MG63 (cell line): Measurements from ENCODE around the gene NLRX1. TPM values are rescaled to one million over a fixed set of nuclear protein-coding genes. Genes with fewer than 3 reads are reported as not detected.
A peak's percentile ranks its signal among the peaks of the same experiment; 100 is the strongest.
"Not testable (repeated sequence)": the region's sequence is repeated elsewhere in the genome, so short reads cannot be mapped to it uniquely, and the experiment has no call there.

ENCODE experiments used
- DNase-seq: peaks from one replicate; pipeline ENCODE4 v3.0.0-alpha.2; 2020
- H3K27me3 ChIP-seq: fragments of 250-450 bp; sonication (Bioruptor Pico); 2 replicates; pipeline ENCODE4 v1.5.1; 2020; ENCODE audit warnings: mild to moderate bottlenecking, moderate library complexity
- H3K36me3 ChIP-seq: fragments of 250-450 bp; sonication (Bioruptor Pico); 2 replicates; pipeline ENCODE4 v1.5.1; 2020; ENCODE audit warnings: mild to moderate bottlenecking, moderate library complexity
- H3K4me3 ChIP-seq: fragments of 250-450 bp; sonication (Bioruptor Pico); 2 replicates; pipeline ENCODE4 v1.5.1; 2020; ENCODE audit warnings: mild to moderate bottlenecking, moderate library complexity
- H3K9me3 ChIP-seq: fragments of 250-450 bp; sonication (Bioruptor Pico); 2 replicates; pipeline ENCODE4 v1.5.1; 2020; ENCODE audit warnings: mild to moderate bottlenecking, moderate library complexity
- total RNA-seq: library from RNA; depleted of rRNA; stranded (reverse); fragments of >200 nt; shearing (Covaris generic); gene quantifications from 2 replicates; pipeline ENCODE4 v1.2.3, GENCODE V29; 2014; ENCODE audit warnings: low replicate concordance; rRNA removed

Gene NLRX1
- total RNA-seq, 1 experiment from 2014 or later = 16.8 TPM

DNA sequence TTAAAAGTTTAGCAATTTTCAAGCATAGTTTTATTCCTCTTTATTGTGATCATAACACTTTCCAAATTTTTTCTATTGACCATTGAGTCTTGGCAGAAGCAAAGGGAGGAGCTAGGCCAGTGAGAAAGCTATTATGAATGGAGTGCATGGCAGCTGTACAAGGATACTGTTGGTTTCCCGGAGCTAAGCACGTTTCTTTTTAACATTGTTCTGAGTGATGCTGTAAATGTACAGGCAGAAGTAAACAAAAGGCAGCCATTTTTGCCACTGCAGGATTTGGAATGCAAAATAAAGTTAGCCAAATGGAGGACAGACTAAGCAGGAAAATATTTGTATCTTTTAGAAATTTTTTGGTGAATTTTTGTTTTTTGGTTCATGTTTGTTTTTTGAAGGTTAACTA is 53.8 kb downstream of the NLRX1 start:
- peak; percentile 26 for DNase-seq
- H3K27me3 ChIP-seq = no peaks in the 10 kb centered on the region
- H3K36me3 ChIP-seq = no peaks in the 10 kb centered on the region; the same call in 1 of the 2 replicates

DNA sequence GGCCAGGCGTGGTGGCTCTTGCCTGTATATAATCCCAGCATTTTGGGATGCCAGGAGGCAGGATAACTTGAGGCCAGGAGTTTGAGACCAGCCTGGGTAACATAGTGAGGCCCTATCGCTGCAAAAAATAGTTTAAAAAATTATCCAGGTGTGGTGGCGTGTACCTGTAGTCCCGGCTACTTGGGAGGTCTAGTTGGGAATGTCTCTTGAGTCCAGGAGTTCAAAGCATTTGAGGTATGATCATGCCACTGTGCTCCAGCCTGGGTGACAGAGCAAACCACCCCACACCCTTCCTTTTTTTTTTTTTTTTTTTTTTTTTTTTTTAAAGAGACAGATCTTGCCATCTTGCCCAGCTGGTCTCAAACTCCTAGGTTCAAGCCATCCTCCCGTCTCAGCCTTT is 54.4 kb downstream of the NLRX1 start:
- Histone ChIP-seq H3K36me3 (no peaks in the 10 kb centered on the region; the same call in 1 of the 2 replicates), H3K9me3 (no peaks in the 10 kb centered on the region), H3K27me3 (no peaks in the 10 kb centered on the region), H3K4me3 (no peak overlapping the region)
- no peak for DNase-seq

More for the DNA sequence above, 53.8 kb downstream of the NLRX1 start:
- Histone ChIP-seq H3K4me3 (no peak overlapping the region), H3K9me3 (no peaks in the 10 kb centered on the region)

DNA sequence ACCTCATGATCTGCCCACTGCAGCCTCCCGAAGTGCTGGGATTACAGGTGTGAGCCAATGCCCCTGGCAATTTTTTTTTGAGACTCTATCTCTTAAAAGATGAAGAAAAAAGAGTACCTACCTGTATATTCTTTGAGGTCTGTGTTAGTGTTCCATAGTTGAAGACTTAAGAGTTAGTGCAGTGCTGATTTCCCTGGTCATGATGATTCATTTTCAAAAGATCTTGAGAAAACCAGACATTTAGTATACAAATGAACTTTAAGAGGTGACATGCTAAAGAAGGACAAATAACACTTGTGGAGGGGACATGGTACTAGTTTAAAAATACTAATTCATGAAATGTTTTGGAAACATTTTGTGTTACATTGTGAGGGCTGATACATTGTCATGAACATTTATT is 55.3 kb downstream of the NLRX1 start:
- Histone ChIP-seq H3K4me3 (no peak overlapping the region), H3K9me3 (no peaks in the 10 kb centered on the region), H3K27me3 (no peaks in the 10 kb centered on the region), H3K36me3 (no peaks in the 10 kb centered on the region; the same call in 1 of the 2 replicates)
- DNase-seq = no peak

DNA sequence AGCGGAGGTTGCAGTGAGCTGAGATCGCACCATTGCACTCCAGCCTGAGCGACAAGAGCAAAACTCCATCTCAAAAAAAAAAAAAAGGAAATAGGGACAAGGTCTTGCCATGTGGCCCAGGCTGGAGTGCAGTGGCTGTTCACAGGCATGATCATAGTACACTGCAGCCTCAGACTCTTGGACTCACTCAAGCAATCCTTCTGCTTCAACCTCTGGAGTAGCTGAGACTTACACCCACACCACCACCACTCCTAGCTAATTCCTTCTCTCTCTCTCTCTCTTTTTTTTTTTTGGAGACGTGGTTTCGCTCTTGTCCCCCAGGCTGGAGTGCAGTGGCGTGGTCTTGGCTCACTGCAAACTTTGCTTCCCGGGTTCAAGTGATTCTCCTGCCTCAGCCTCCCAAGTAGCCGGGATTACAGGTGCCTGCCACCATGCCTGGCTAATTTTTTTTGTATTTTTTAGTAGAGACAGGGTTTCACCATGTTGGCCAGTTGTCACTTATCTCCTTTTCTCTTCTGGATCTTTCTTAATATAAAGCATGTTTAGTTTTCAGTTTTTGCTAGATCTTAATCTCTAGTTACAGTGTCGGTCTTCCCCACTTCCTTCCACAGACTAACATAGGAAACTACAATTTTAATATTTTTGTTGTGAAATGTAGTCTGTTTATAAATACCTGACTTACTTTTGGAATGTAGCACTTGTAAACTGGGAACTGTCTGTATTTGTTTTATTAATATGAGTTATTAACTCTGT is 60.2 kb downstream of the NLRX1 start:
- DNase-seq, H3K27me3 ChIP-seq, H3K4me3 ChIP-seq, H3K36me3 ChIP-seq, H3K9me3 ChIP-seq: not testable (repeated sequence)

DNA sequence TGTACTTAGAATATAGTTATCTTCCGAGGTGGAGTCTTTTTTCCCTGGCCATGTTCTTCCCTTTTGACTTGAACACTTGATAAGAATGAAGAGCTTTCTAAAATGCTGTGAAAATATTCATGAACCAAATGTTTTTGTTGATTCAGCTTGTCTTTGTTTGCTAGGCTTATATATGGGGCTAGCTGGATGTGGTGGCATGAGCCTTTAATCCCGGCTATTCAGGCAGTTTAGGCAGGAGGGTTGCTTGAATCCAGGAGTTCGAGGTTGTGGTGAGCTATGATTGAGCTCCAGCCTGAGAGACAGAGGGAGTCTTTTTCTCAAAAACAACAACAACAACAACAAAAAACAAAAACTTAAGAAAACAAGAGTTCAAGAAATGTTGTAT is 60.8 kb downstream of the NLRX1 start:
- H3K4me3 ChIP-seq = no peak overlapping the region
- H3K36me3 ChIP-seq = peaks cover 7% of the 10 kb centered on the region
- no peaks in the 10 kb centered on the region for H3K27me3 ChIP-seq
- DNase-seq = no peak
- H3K9me3 ChIP-seq = no peaks in the 10 kb centered on the region

DNA sequence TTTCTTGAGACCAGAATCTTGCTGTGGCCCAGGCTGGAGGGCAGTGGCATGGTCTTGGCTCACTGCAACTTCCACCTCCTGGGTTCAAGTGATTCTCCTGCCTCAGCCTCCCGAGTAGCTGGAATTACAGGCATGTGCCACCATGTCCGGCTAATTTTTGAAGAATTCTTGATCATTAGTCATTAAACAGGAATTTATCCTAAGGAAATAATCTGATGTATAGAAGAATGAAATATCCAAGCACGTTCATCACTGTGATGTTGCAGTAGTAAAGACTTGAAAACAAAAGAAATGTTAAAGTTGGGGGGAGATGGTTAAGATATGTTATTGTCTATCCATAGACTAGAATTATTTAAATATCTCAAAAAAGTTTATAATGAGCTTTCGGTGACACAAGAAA is 61.2 kb downstream of the NLRX1 start:
- Histone ChIP-seq H3K27me3 (no peaks in the 10 kb centered on the region), H3K4me3 (no peak overlapping the region), H3K36me3 (peaks cover 7% of the 10 kb centered on the region), H3K9me3 (no peaks in the 10 kb centered on the region)
- no peak for DNase-seq

Other genes starting within 250 kb of the NLRX1 start
- 1.8 and 2.3 TPM in 2 replicates for gene BCL9L, start 242.8 kb upstream of the NLRX1 start, total RNA-seq
- gene UPK2, start 212.4 kb upstream of the NLRX1 start, total RNA-seq = not detected in 2 replicates
- not detected in 2 replicates for gene FOXR1, start 197.0 kb upstream of the NLRX1 start, total RNA-seq
- gene CENATAC, start 170.6 kb upstream of the NLRX1 start, total RNA-seq = 3.4 and 12.7 TPM in 2 replicates
- 1,989 and 2,700 TPM in 2 replicates for gene RPS25, start 150.4 kb upstream of the NLRX1 start, total RNA-seq
- gene TRAPPC4, start 150.0 kb upstream of the NLRX1 start, total RNA-seq = 54.2 and 91.6 TPM in 2 replicates
- gene SLC37A4, start 137.8 kb upstream of the NLRX1 start, total RNA-seq = 1.2 and 2.6 TPM in 2 replicates
- 137 and 228 TPM in 2 replicates for gene HYOU1, start 111.5 kb upstream of the NLRX1 start, total RNA-seq
- 9.1 and 14.2 TPM in 2 replicates for gene VPS11, start 100.9 kb upstream of the NLRX1 start, total RNA-seq
- 35.5 and 54.7 TPM in 2 replicates for gene HMBS, start 83.8 kb upstream of the NLRX1 start, total RNA-seq
- 7.9 and 18.4 TPM in 2 replicates for gene DPAGT1, start 66.9 kb upstream of the NLRX1 start, total RNA-seq
- 2.9 and 5.1 TPM in 2 replicates for gene C2CD2L, start 61.4 kb upstream of the NLRX1 start, total RNA-seq
- gene HINFP, start 47.1 kb upstream of the NLRX1 start, total RNA-seq = 8.3 and 27.5 TPM in 2 replicates
- gene ABCG4, start 19.7 kb upstream of the NLRX1 start, total RNA-seq = not detected in 2 replicates
- not detected in 2 replicates for gene NHERF4, start 16.8 kb downstream of the NLRX1 start, total RNA-seq
- 5.7 and 6.2 TPM in 2 replicates for gene CBL, start 37.6 kb downstream of the NLRX1 start, total RNA-seq
- gene MCAM, start 148.4 kb downstream of the NLRX1 start, total RNA-seq = 1.8 and 13.6 TPM in 2 replicates
- gene RNF26, start 165.8 kb downstream of the NLRX1 start, total RNA-seq = 8.5 and 23.3 TPM in 2 replicates
- gene C1QTNF5, start 172.2 kb downstream of the NLRX1 start, total RNA-seq = not detected in 2 replicates
- not detected in 2 replicates for gene MFRP, start 178.0 kb downstream of the NLRX1 start, total RNA-seq
- gene USP2, start 213.0 kb downstream of the NLRX1 start, total RNA-seq = 2.1 TPM in 1 of 2 replicates, not detected in the other